Left renal cortex interstitium (tissue), 4 donors: ENCODE measurements around the gene ACBD3. TPM values are rescaled to one million over a fixed set of nuclear protein-coding genes. Genes with fewer than 3 reads are reported as not detected.

Source experiments
- DNase-seq, 4 donors: peaks; one replicate each; pipeline ENCODE4 v3.0.0-alpha.2; 2013; ENCODE audit warnings: low read depth in 4 of 4, low spot score in 2 of 4, missing footprints in 1 of 4
- polyA plus RNA-seq, 4 donors: library from polyadenylated mRNA; unstranded; fragments of 120-200 nt; gene quantifications; one replicate each; pipeline ENCODE4 v1.2.1, GENCODE V29; 2013; ENCODE audit not compliant: insufficient read length in 4 of 4

Gene ACBD3
- polyA plus RNA-seq, 4 donors = 47.3 to 65.4 (median 55.5) TPM

GRCh38 chr1:226117330-226117729 lies 69.2 kb downstream of the ACBD3 start:
- DNase-seq = no peak

- no peak for DNase-seq
Observed at GRCh38 chr1:226116673-226117072, 69.9 kb downstream of the ACBD3 start.

- DNase-seq = no peak
Observed at GRCh38 chr1:226112626-226113025, 73.9 kb downstream of the ACBD3 start.

- no peak for DNase-seq
Observed at GRCh38 chr1:226111883-226112261, 74.7 kb downstream of the ACBD3 start.

GRCh38 chr1:226111098-226111882 lies 75.3 kb downstream of the ACBD3 start:
- DNase-seq = no peak

- DNase-seq = no peak
Observed at GRCh38 chr1:226110249-226111097, 76.1 kb downstream of the ACBD3 start.

GRCh38 chr1:226109829-226110248 lies 76.7 kb downstream of the ACBD3 start:
- peak in 1 of 4 donors; percentile 65 for DNase-seq

- no peak for DNase-seq
Observed at GRCh38 chr1:226108935-226109828, 77.4 kb downstream of the ACBD3 start.

- DNase-seq = no peak
Observed at GRCh38 chr1:226107471-226108460, 78.8 kb downstream of the ACBD3 start.

GRCh38 chr1:226104671-226105121 lies 81.8 kb downstream of the ACBD3 start:
- no peak for DNase-seq

GRCh38 chr1:226100436-226101391 lies 85.8 kb downstream of the ACBD3 start:
- no peak for DNase-seq

GRCh38 chr1:226098870-226099835 lies 87.4 kb downstream of the ACBD3 start:
- no peak for DNase-seq

- DNase-seq = no peak
Observed at GRCh38 chr1:226097866-226098625, 88.5 kb downstream of the ACBD3 start.

GRCh38 chr1:226095286-226095685 lies 91.3 kb downstream of the ACBD3 start:
- DNase-seq = no peak
